CD4-positive, CD25-positive, alpha-beta regulatory T cell (primary cell): ENCODE measurements around the gene TPPP. TPM values are rescaled to one million over a fixed set of nuclear protein-coding genes. Genes with fewer than 3 reads are reported as not detected.
"Not testable (repeated sequence)": the region's sequence is repeated elsewhere in the genome, so short reads cannot be mapped to it uniquely, and the experiment has no call there.

Experiments
- ATAC-seq, 2 donors: fragments of 150-1000 bp; cut with Tn5 transposase; one replicate each; pipeline ENCODE4 v1.10.0; 2021; ENCODE audit warnings: low read depth in 2 of 2, moderate number of reproducible peaks in 2 of 2, moderate library complexity in 1 of 2
- DNase-seq, 3 donors: peaks; one replicate each; pipeline versions ENCODE4 v3.0.0 to v3.0.0-alpha.2; 2012 to 2022; ENCODE audit warnings: mixed read lengths in 1 of 3
- H3K27ac ChIP-seq: one replicate; pipeline ENCODE4 v1.7.0; 2013; ENCODE audit warnings: mild to moderate bottlenecking, low read length; ENCODE audit not compliant: insufficient read depth, poor library complexity, severe bottlenecking
- H3K27me3 ChIP-seq: one replicate; pipeline ENCODE4 v1.7.0; 2013; ENCODE audit warnings: low read length; ENCODE audit not compliant: control insufficient read depth, insufficient read depth
- H3K36me3 ChIP-seq: one replicate; pipeline ENCODE4 v1.7.0; 2013; ENCODE audit warnings: mild to moderate bottlenecking, low read length, moderate library complexity; ENCODE audit not compliant: control insufficient read depth, insufficient read depth
- H3K4me1 ChIP-seq: 2 replicates; pipeline ENCODE4 v1.7.0; 2013; ENCODE audit warnings: mild to moderate bottlenecking, low read length; ENCODE audit not compliant: insufficient read depth, control insufficient read depth, poor library complexity, severe bottlenecking
- H3K4me3 ChIP-seq: one replicate; pipeline ENCODE4 v1.7.0; 2013; ENCODE audit warnings: low read depth, mild to moderate bottlenecking, low read length, moderate library complexity
- H3K9me3 ChIP-seq, 2 experiments: 1 replicate in 1 of 2; 2 replicates in 1 of 2; pipeline ENCODE4 v1.7.0; 2013; ENCODE audit warnings: low read length in 2 of 2, mild to moderate bottlenecking in 1 of 2, moderate library complexity in 1 of 2; ENCODE audit not compliant: control insufficient read depth in 2 of 2
- H3K27ac Mint-ChIP-seq, 3 donors: one replicate each; pipeline ENCODE4 v1.8.0; 2020 to 2022; ENCODE audit warnings: mild to moderate bottlenecking in 3 of 3, mixed read lengths in 3 of 3, moderate library complexity in 2 of 3
- H3K27me3 Mint-ChIP-seq: one replicate; pipeline ENCODE4 v1.8.0; 2022; ENCODE audit warnings: mild to moderate bottlenecking, mixed read lengths
- H3K36me3 Mint-ChIP-seq: one replicate; pipeline ENCODE4 v1.8.0; 2020; ENCODE audit warnings: mixed read lengths
- H3K4me1 Mint-ChIP-seq, 4 donors: one replicate each; pipeline ENCODE4 v1.8.0; 2020 to 2022; ENCODE audit warnings: mixed read lengths in 4 of 4, mild to moderate bottlenecking in 1 of 4
- H3K4me3 Mint-ChIP-seq, 4 donors: one replicate each; pipeline ENCODE4 v1.8.0; 2020 to 2022; ENCODE audit warnings: mild to moderate bottlenecking in 4 of 4, mixed read lengths in 4 of 4, moderate library complexity in 3 of 4
- H3K9me3 Mint-ChIP-seq, 7 donors: one replicate each; pipeline ENCODE4 v1.8.0; 2020 to 2022; ENCODE audit warnings: mixed read lengths in 7 of 7, mild to moderate bottlenecking in 3 of 7, moderate library complexity in 2 of 7
- polyA plus RNA-seq, 4 donors: library from polyadenylated mRNA; unstranded; fragments of 300-500 nt; fragmentation: Illumina TruSeq; gene quantifications; one replicate each; pipeline ENCODE4 v1.2.3, GENCODE V29; 2021
- total RNA-seq: library from RNA; stranded (reverse); gene quantifications from one replicate; pipeline ENCODE4 v1.2.3, GENCODE V29; 2022

The TPPP gene
- total and polyA plus RNA-seq, 5 donors from 2014 or later = 0.03 to 12.4 (median 0.26) TPM

DNA sequence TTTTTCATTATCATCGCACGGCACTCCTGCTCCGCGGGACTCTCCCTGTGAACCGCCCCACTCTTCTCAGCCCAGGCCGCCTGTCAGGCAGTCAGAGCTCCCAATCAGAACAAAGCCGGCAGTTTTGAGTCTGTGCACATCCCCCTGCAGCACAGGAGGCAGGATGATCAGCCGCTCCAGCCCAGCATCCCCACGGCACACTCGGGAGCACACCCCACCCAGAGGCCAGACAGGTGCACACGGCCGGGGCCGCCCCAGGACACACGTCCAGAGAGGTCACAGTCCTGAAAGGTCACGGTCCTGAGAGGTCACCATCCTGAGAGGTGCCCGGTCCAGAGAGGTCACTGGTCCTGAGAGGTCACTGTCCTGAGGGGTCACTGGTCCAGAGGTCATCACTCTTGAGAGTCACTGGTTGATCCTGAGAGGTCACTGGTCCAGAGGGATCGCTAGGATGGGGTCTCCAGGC is 8.4 kb downstream of the TPPP start:
- H3K4me3 Mint-ChIP-seq = no peak overlapping the region
- DNase-seq (no peak), ATAC-seq (no peak)
- Histone ChIP-seq H3K27ac (no peak overlapping the region), H3K27me3 (no peaks in the 10 kb centered on the region), H3K4me3 (no peak overlapping the region), H3K9me3 (no peaks in the 10 kb centered on the region), H3K4me1 (no peaks in the 10 kb centered on the region), H3K36me3 (no peaks in the 10 kb centered on the region)
- no peak overlapping the region for H3K27ac Mint-ChIP-seq
- no peaks in the 10 kb centered on the region for H3K4me1 Mint-ChIP-seq
- no peaks in the 10 kb centered on the region for H3K27me3 Mint-ChIP-seq
- no peaks in the 10 kb centered on the region for H3K9me3 Mint-ChIP-seq
- no peaks in the 10 kb centered on the region for H3K36me3 Mint-ChIP-seq

DNA sequence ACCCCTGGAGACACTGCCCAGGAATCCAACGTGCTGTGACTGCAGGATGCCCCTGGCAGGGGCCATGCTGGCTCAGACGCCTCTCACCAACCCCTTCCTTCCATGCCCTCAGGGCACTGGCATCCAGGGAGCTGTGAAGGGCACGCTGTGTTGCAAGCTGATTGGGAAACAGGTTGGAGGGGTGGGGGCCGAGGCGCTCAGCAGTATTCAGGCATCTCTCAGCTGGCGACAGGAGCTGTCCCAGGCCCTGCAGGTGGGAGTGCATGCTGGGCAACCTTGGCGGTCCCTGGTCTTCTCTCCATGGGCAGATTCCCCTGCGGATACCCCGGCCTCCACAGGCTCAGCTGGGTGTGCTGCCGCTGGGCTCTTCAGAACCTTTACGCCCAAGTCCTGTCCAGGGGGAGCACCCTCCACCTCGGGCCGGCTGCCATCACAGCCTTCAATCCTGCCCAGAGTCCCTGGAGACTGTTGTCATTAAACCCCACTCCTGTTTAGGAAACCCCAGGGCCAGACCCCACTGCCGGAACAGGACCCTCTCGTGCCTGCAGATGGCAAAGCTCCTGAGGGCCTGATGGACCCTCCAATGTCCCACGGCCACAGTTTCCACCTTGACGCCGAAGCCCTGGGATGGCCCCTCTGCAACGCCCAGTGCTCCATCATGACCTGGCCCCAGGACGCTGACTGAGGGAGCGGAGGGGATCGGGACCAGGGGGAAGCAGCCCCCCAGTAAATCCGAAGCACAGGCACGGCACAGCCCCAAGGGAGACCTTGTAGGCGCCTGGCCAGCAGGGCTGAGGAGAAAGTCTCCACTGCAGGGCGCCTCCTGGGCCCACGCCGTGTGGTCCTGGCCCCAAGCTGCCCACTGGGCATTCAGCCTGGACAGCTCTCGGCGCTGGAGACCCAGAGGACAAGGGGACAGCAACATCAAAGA is 9.3 kb downstream of the TPPP start:
- DNase-seq (no peak), ATAC-seq (no peak)
- Histone ChIP-seq H3K27ac (no peak overlapping the region), H3K27me3 (no peaks in the 10 kb centered on the region), H3K9me3 (no peaks in the 10 kb centered on the region), H3K4me3 (no peak overlapping the region), H3K36me3 (no peaks in the 10 kb centered on the region), H3K4me1 (no peaks in the 10 kb centered on the region)
- no peaks in the 10 kb centered on the region for H3K4me1 Mint-ChIP-seq
- no peak overlapping the region for H3K4me3 Mint-ChIP-seq
- no peaks in the 10 kb centered on the region for H3K36me3 Mint-ChIP-seq
- H3K9me3 Mint-ChIP-seq = no peaks in the 10 kb centered on the region
- no peak overlapping the region for H3K27ac Mint-ChIP-seq
- H3K27me3 Mint-ChIP-seq = no peaks in the 10 kb centered on the region

DNA sequence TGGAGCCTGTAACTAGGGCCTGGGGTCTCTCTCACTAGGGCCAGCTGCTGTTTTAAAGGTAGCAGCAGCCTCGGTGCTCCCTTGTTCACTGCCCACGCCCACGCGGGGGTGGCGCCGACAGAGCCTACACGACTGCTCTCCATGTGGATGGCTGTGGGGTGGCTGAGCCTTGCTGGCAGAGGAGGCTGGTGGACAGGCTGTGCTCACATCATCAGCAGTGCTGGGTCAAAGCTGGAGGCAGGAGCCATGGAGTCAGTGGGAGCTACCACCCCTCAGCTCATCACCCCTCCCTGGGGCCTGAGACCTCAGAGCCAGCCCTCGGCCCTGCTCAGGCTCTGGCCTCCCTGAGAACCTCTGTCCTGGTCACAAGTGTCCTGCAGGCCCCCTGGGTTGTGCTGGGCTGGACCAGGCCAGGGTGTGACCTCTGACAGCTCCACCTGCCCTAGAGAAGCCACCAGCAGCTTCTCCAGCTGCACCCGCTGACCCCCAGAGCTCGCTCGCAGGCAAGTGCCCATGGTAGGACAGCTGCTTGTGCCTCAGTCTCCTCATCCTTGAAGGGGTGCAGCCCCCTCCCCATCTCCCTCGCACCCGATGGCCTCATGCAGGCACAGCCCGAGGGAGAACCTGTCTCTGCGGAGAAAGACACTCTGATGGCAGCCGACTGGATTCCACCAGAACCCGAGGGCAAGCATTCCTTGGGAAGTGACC is 10.3 kb downstream of the TPPP start:
- not testable (repeated sequence) for H3K4me1 ChIP-seq, H3K9me3 ChIP-seq, H3K4me3 ChIP-seq, H3K9me3 Mint-ChIP-seq, H3K4me3 Mint-ChIP-seq, H3K27me3 Mint-ChIP-seq, H3K36me3 ChIP-seq, DNase-seq, H3K36me3 Mint-ChIP-seq, ATAC-seq, H3K27me3 ChIP-seq, H3K27ac Mint-ChIP-seq, H3K4me1 Mint-ChIP-seq, H3K27ac ChIP-seq

DNA sequence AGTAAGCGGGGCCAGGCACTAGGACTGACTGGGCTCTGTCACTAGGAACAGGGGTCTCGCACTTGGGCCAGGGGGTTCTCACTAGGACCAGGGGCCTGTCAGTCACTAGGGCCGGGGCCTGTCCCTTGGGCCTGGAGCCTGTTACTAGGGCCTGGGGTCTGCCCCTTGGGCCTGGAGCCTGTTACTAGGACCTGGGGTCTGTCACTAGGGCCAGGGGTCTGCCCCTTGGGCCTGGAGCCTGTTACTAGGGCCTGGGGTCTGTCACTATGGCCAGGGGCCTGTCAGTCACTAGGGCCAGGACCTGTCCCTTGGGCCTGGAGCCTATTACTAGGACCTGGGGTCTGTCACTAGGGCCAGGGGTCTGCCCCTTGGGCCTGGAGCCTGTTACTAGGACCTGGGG is 10.9 kb downstream of the TPPP start:
- not testable (repeated sequence) for H3K27ac Mint-ChIP-seq, DNase-seq

DNA sequence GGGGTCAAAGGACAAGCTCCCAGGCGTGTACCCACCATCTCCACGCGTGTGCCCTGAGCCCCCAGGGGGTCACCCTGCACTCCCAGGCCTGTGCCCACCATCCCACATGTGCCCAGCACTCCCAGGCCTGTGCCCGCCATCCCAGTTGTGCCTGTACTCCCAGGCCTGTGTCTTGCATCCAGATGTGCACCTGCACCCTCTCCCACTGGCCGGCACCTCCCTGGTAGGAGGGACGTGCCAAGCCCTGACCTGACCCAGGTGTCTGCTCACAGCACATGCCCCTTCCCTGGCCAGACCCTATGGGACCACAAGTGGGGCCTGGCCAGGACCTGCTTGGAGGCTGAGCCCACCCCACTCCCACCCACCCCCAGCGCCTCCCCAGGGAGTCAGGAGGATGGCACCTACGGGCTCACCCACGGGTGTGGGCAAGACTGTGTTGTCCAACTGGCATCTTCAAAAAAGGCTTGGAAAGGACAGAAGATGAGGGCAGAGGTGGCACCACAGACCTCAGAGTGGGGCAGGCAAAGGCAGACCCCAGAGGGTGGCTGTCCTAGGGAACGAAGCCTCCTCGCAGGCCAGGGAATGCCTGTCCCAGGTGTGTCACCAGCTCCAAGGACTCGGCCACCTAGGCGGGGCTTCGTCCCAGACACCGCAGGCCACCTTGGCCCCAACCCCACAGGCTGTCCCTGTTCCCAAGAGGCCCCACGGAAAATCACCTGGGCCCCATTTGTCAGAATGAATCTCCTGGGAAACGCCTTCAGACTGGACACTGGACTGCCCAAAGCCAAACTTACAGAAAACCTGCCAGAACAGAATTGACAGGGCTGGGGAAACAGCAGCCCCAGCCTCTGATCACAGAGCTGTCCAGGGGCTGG is 11.6 kb downstream of the TPPP start:
- H3K27ac ChIP-seq, H3K36me3 Mint-ChIP-seq, H3K4me1 ChIP-seq, H3K27me3 ChIP-seq, H3K4me3 Mint-ChIP-seq, DNase-seq, H3K4me1 Mint-ChIP-seq, H3K36me3 ChIP-seq, ATAC-seq, H3K9me3 Mint-ChIP-seq, H3K27me3 Mint-ChIP-seq, H3K9me3 ChIP-seq, H3K27ac Mint-ChIP-seq, H3K4me3 ChIP-seq: not testable (repeated sequence)

More for the DNA sequence above, 10.9 kb downstream of the TPPP start:
- H3K27ac ChIP-seq, H3K4me1 Mint-ChIP-seq, H3K4me3 ChIP-seq, H3K9me3 Mint-ChIP-seq, H3K27me3 Mint-ChIP-seq, H3K36me3 ChIP-seq, H3K4me3 Mint-ChIP-seq, ATAC-seq, H3K27me3 ChIP-seq, H3K36me3 Mint-ChIP-seq, H3K9me3 ChIP-seq, H3K4me1 ChIP-seq: not testable (repeated sequence)

DNA sequence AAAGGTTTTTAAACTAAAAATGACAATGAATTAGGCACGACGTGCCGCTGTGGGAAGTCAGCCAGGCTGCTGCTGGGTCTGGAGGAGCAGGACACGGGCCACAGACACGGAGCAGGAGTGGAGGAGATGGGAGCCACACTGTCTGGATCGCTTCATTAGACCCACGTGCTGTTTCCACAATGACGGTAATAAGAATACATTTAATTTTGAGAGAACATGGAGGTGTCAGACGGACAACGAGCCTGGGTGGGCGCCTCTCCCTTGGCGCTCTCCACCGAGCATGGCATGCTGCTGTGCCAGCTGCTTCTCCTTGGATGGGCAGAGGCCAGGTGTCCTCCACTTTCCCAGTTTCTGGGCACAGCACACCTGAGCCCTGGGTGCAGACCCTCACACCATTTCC is 12.3 kb downstream of the TPPP start:
- H3K9me3 ChIP-seq, H3K9me3 Mint-ChIP-seq, H3K36me3 ChIP-seq, H3K4me1 Mint-ChIP-seq, H3K27me3 ChIP-seq, H3K4me1 ChIP-seq, H3K4me3 Mint-ChIP-seq, ATAC-seq, H3K36me3 Mint-ChIP-seq, H3K27me3 Mint-ChIP-seq, DNase-seq, H3K4me3 ChIP-seq, H3K27ac Mint-ChIP-seq, H3K27ac ChIP-seq: not testable (repeated sequence)

DNA sequence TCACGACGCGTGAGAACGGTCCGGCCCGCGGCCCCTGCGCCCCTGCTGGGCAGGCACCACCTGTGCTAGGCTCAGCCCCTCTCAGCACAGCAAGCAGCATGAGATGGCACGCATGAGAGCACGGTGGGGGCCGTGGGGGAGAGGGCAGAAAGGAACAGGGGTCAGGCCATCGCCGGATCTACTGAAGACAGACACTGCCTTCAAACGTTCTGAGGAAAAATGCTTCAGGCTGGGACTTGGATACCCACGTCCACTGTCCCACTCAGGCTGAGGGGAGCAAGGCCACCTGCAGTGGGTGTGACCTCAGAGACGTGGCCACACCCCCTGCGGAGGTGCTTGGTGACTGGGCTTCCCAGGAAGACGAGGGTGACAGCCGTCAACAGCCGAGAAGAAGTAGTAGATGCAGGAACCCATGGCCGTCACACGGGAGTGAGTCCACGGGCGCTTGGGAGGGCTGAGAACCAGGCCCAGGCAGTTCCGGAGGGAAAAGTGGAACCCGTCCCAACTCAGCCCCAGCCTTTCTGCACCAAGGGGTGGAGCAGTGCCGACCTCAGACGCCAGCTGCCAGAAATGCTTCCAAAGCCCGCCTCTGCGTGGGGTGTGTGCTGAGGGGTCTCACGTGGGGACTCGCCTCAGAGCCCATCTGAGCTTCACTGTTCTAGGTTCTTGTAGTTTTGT is 12.9 kb downstream of the TPPP start:
- not testable (repeated sequence) for H3K27me3 Mint-ChIP-seq, H3K36me3 Mint-ChIP-seq, H3K27me3 ChIP-seq, H3K9me3 Mint-ChIP-seq, H3K27ac ChIP-seq, ATAC-seq, DNase-seq, H3K9me3 ChIP-seq, H3K27ac Mint-ChIP-seq, H3K4me1 ChIP-seq, H3K4me1 Mint-ChIP-seq, H3K4me3 ChIP-seq, H3K36me3 ChIP-seq, H3K4me3 Mint-ChIP-seq
